ENCODE data around the gene ADPGK.
A peak's percentile ranks its signal among the peaks of the same experiment; 100 is the strongest.
"Not testable (repeated sequence)": the region's sequence is repeated elsewhere in the genome, so short reads cannot be mapped to it uniquely, and the experiment has no call there.

Gene ADPGK

DNA sequence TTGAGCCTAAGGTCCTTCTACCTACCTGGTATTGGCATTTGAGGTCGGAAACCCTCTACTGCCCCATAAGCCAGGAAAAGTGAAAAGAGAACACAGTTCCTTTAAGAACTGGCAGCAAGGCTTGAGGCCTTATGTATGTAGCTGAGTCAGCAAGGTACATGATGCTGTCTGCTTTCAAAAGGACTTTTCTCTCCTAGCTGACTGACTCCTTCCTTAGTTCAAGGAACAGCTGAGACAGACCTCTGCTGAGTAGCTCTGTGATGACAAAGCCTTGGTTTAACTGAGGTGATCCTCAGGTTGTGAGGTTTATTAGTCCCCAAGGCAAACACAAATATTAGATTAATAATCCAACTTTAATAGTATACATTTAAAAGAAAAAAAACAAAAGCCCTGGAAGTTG is 45.8 kb downstream of the ADPGK start:
- DNase-seq, result no peak

DNA sequence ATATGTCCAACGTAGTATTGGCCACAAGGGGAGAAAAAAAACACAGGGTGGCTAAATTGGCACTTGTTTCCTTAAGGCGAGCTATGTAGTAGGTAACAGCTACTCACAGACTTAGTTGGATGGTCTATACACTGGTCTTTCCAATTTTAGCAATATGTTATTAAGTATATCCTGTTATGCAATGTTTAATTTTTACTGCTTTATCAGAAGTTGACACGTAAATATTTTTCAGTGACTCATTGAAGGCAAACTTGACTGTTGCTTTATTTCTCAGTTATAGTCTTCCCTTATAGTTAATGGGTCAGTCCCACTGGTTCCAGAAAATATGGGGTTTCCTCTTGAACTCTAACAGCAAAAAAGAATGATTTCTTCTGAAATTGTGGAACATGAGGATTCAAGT is 46.5 kb downstream of the ADPGK start:
- DNase-seq, result no peak

DNA sequence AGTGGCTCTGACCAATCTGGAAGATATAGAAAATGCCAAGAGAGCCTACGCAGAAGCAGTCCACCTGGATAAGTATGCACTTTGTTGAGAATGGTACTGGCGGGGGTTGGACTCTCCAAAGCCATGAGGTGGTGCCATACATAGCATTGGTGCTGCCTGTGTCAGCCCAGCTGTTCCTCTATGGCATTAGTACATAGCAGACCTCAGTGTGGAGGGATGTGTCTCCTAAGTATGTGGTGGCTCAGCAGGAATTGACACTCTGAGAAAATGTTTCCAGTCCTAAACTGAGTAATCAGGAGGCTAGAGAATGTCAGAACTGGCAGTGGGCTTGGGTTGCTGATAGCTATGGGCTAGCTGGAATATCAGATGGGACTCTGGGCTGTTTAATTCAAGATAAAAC is 48.4 kb downstream of the ADPGK start:
- DNase-seq, result no peak

DNA sequence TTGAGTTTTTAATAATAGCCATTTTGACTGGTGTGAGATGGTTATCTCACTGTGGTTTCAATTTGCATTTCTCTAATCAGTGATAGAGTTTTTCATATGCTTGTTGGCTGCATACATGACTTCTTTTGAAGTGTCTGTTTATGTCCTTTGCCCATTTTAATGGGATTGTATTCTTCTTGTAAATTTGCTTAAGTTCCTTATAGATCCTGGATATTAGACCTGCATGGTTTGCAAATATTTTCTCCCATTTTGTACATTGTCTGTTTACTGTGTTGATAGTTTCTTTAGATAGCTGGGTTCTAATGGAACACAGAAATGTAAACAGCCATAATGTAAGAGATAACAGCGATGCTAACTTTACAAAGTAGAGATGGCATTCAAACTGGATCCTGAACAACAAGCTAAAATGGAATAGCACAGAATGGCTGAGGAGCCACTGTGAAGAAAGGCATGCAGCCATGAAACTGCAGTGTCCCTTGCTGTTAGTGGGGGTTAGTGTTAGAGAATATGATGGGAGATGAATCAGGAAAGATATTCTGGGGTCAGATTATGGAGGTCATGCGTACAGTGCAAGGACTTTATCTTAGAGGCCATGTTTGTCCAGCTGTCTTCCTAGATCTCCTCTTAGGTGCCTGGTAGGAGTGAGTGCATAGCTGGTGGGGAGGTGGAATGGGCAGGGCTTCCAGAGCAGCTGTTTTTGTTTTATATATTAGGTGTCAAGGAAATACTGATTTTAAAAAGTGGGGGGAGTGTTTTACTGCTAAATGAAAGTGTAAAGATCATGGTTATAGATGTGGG is 49.4 kb downstream of the ADPGK start:
- no peak for DNase-seq

DNA sequence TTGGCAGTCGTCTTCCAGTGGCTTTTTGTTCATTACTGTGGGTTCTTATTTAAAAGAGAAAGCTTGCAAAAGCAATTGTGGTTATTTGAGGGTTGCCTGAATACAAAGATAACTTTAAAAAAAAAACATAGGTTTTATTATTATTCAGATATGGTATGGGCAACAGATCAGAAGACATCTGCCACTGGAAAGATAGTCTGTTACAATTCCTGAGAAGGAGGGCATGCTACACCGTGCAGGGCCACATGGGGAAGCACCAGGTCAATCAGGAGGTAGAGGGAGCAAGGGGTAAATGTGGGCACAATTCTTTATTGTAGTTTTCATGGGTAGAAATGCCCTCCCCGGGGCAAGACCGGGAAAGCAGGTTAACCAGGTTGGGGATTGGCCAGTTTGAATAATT is 51.0 kb downstream of the ADPGK start:
- DNase-seq, result no peak

DNA sequence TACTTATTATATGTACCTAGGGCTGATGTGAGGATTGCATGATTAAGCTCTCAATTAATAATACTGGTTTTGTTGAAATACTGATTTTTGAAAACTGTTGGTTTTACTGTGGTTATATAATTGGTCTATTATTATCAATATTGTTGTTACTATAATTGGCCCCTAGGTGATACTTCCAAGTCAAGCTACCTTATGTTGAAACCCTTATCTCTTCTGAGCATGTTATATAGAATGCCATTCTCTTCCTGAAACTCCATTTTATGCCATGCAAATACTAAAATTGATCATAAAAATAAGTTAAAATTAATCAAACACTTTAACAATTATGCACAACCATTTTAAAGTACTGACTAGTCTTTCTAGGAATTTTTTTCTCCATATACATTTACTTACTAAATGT is 51.5 kb downstream of the ADPGK start:
- DNase-seq, result no peak

DNA sequence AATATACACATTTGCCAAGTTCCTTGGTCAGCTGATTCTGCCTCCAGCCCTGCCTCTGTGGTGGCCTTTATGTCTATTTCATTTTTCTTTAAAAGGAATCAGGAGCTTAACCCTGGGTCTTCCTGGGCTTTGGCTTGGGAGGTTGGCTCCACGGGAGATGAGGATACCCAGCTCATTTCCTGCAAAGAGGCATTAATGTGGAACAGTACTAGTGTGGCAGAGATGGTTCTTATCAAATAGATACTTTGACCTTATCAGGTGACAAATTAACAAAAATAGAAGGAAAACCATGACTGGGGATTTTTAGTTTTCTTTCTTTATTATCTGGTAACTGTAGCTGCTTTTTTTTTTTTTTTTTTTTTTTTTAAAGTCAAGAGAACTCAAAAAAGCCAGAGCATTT is 54.7 kb downstream of the ADPGK start:
- no peak for DNase-seq

DNA sequence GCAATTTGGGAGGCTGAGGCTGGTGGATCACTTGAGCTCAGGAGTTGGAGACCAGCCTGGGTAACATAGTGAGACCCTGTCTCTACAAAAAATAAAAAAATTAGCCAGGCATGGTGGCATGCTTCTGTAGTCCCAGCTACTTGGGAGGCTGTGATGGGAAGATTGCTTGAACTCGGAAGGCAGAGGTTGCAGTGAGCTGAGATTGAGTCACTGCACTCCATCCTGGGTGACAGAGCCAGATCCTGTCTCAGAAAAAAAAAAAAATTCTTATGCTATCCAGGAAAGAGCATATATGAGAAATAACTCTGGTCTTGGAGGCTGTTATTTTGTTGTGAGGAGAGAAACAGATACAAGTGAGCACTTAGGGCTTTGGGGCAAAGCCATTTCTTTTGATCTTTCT is 55.3 kb downstream of the ADPGK start:
- DNase-seq, result not testable (repeated sequence)

DNA sequence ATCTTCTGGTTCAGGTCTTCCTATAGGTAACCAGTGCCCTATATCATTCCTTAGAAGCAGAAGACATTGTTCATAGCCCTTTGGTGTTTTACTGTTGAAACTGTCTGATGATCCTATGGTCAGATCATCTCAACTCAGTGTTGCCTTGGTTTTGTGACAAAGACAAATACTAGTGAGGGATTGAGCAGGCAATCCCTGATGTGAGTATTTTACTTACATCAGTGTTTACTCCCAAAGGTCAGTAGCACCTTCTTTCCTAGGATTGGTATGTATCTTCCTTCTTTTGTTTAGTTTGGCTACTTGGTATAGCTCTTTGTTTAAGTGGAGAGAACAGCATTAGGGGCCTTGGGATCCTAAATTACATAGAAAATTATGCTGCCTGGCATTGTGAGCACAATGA is 56.4 kb downstream of the ADPGK start:
- no peak for DNase-seq

DNA sequence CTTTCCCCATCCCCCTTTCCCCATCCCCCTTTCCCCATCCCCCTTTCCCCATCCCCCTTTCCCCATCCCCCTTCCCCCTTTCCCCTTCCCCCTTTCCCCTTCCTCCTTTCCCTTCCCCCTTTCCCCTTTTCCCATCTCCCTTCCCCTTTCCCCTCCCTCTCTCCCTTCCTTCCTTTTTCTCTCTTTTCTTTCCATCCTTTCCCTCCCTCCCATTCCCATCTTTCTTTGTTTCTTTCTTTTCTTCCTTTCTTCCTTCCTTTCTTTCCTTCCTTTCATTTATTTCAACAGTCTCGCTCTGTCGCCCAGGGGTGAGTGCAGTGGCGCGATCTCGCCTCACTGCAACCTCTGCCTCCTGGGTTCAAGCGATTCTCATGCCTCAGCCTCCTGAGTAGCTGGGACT is 57.7 kb downstream of the ADPGK start:
- not testable (repeated sequence) for DNase-seq

DNA sequence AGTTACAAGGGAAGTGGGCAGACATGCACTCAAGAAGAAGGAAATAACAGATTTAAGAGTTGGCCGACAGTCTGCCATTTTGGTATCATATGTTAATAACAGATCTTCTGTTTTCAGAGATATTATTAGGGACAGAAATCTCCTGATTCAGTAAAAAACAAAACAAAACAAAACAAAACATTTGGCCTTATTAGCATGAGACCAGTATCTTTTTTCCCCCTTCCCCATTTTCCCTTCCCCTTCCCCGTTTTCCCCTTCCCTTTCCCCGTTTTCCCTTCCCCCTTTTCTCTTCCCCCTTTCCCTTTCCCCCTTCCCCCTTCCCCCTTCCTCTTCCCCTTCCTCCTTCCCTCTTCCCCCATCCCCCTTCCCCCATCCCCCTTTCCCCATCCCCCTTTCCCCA is 58.1 kb downstream of the ADPGK start:
- DNase-seq, result no peak

DNA sequence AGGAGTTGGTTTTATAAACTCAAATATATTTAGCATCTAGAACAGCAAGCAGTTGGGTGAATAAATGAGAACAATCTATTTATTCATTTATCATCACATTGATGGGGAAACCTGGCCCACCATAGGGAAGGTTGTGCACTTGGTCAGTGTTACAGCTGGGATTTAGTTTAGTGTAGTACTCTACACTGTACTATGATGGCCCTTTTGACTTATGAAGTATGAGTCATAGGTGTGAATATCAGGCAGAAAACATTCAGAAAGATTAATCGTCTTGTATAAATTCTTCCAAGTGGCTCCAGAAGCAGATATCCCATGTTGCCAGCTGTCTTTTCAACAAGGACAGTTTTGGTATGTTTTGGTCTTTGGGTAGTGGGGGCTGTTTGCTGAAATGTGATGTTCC is 59.5 kb downstream of the ADPGK start:
- DNase-seq, result no peak

DNA sequence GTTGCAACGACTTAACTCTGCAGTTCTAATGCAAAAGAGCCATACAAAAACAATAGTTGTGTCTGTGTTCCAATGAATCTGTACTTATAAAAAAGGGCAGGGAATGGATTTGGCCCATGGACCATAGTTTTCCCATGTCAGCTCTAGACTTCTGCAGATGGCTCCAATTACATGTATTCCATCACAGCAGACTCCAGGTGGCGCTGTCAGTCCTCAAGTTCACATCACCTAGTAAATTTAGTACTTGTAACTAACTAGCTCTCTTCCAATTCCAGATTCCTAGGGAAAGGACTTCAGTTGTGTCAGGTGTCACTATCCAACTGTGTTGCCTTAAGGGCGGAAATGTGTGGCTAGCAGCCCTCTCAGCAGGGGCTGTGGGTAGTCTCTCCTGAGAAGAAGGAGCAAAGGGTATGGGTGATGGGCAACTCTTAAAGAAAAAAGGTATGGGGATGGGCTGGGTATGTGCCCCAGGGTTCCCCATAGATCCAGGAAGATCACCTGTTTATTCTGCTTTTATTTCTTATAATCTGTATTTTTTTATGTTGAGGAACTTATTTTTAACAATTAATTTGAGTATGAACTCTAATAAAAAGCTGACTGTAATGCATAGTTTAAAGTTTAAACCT is 61.4 kb downstream of the ADPGK start:
- peak; percentile 17 for DNase-seq

DNA sequence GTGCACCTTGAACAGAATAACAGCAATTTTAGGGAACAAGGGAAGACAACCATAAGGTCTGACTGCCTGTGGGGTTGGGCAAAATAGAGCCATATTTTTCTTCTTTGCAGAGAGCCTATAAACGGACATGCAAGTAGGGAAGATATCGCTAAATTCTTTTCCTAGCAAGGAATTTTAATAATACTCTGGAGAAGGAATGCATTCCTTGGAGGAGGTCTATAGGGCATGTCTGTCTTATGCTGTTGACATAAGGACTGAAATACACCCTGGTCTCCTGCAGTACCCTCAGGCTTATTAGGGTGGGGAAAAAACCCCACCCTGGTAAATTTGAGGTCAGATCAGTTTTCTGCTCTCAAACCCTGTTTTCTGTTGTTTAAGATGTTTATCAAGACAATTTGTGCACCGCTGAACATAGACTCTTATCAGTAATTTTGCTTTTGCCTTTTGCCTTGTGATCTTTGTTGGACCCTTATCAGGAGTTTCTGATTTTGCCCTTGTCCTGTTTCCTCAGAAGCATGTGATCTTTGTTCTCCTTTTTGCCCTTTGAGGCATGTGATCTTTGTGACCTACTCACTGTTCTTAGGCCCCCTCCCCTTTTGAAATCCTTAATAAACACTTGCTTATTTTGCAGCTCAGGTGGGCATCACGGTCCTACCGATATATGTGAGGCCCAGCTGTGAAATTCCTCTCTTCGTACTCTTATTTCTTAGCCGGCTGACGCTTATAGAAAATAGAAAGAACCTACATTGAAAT is 74.8 kb downstream of the ADPGK start:
- not testable (repeated sequence) for DNase-seq

DNA sequence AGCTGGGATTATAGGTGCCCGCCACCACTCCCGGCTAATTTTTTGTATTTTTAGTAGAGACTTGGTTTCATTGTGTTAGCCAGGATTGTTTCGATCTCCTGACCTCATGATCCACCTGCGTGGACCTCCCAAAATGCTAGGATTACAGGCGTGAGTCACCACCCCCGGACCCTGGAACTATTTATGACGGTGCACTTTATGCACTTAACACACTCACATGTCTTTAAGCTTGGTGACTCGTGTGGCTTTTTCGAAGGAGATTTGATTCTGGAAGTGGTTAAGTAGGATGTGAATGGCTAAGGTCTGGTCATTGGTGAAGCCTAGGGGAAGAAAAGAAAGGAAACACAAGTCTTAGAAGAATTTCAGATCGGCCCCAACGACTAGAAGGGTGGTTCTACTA is 77.3 kb downstream of the ADPGK start:
- DNase-seq, result no peak
